Prostate gland (tissue), 2 donors: ENCODE data around the gene SLC24A3.

Source experiments
- CTCF ChIP-seq, 4 experiments: fragments of 200-600 bp in 2 of 4; fragments of 450-650 bp in 2 of 4; sonication (generic) in 2 of 4; IDR thresholded peaks; 1 replicate in 3 of 4; 2 replicates in 1 of 4; pipeline ENCODE4 v1.5.1; 2016 to 2019; ENCODE audit warnings: antibody characterized with exemption in 4 of 4, mild to moderate bottlenecking in 2 of 4, moderate library complexity in 2 of 4
- POLR2A ChIP-seq: fragments of 450-650 bp; IDR thresholded peaks from one replicate; pipeline ENCODE4 v1.6.1; 2016; ENCODE audit warnings: antibody characterized with exemption, mild to moderate bottlenecking
- POLR2AphosphoS5 ChIP-seq: sonication (generic); formaldehyde crosslinking; IDR thresholded peaks from one replicate; pipeline ENCODE4 v1.6.1; 2017; ENCODE audit warnings: antibody characterized with exemption

GRCh38 chr20:19626896-19627295 is 414.5 kb downstream of the SLC24A3 start:
- TF ChIP-seq POLR2AphosphoS5 (no peak), CTCF (IDR thresholded peaks at IDR 0.05) (no peak), POLR2A (no peak)
